Large intestine (tissue), 3 donors: Measurements from ENCODE around the gene RCL1. TPM values are rescaled to one million over a fixed set of nuclear protein-coding genes. Genes with fewer than 3 reads are reported as not detected.
A peak's percentile ranks its signal among the peaks of the same experiment; 100 is the strongest.

Experiments
- DNase-seq, 2 donors: peaks; one replicate each; pipeline versions ENCODE4 v3.0.0 to v3.0.0-alpha.2; 2013
- H3K27ac ChIP-seq: one replicate; pipeline ENCODE4 v1.5.1; 2013; ENCODE audit warnings: low read length
- H3K27me3 ChIP-seq: 2 replicates; pipeline ENCODE4 v1.6.1; 2013; ENCODE audit warnings: low read length; ENCODE audit not compliant: control insufficient read depth, insufficient read depth
- H3K36me3 ChIP-seq: 2 replicates; pipeline ENCODE4 v1.6.1; 2013; ENCODE audit warnings: low read length; ENCODE audit not compliant: control insufficient read depth, insufficient read depth
- H3K4me1 ChIP-seq: one replicate; pipeline ENCODE4 v1.6.1; 2013; ENCODE audit warnings: low read length; ENCODE audit not compliant: control insufficient read depth, insufficient read depth
- H3K4me3 ChIP-seq: one replicate; pipeline ENCODE4 v1.5.1; 2013; ENCODE audit warnings: low read length
- H3K9me3 ChIP-seq: one replicate; pipeline ENCODE4 v1.6.1; 2013; ENCODE audit warnings: mild to moderate bottlenecking, low read depth, low read length, moderate library complexity; ENCODE audit not compliant: control insufficient read depth
- WGBS: methylation state at CpG from one replicate; pipeline ENCODE4 v1.1.5; 2013; ENCODE audit warnings: low lambda C conversion rate; ENCODE audit not compliant: insufficient coverage; 5-methylcytosine and 5-hydroxymethylcytosine counted together
- polyA plus RNA-seq: library from polyadenylated mRNA; unstranded; fragments of 120-200 nt; gene quantifications from one replicate; pipeline ENCODE4 v1.2.1, GENCODE V29; 2013

RCL1 gene
- polyA plus RNA-seq, 1 donor = 12.1 TPM

DNA sequence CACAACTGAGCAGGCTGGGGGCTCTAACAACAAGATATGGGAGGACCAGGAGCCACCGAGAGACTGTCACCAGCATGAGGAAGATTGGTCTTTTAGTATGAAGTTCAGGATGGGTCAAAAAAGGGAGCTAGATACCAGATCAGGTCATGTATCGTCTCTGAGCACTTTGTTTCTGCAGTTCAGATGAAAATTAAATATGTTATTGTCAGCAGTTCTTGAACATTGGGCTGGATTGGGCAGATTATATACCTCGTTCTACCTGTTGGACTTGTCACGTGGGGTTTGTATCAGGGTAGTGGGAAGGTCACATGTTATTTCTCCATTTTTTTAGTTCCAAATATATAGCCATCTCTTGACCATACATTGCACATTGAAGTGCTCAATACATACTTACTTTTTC is 47.3 kb downstream of the RCL1 start:
- DNase-seq = no peak
- WGBS = no CpG with 5 or more reads among the region's 4 CpGs
- H3K9me3 ChIP-seq = no peaks in the 10 kb centered on the region
- no peak overlapping the region for H3K4me3 ChIP-seq
- H3K4me1 ChIP-seq = no peaks in the 10 kb centered on the region
- no peak overlapping the region for H3K27ac ChIP-seq
- H3K36me3 ChIP-seq = peaks cover 31% of the 10 kb centered on the region
- no peaks in the 10 kb centered on the region for H3K27me3 ChIP-seq

DNA sequence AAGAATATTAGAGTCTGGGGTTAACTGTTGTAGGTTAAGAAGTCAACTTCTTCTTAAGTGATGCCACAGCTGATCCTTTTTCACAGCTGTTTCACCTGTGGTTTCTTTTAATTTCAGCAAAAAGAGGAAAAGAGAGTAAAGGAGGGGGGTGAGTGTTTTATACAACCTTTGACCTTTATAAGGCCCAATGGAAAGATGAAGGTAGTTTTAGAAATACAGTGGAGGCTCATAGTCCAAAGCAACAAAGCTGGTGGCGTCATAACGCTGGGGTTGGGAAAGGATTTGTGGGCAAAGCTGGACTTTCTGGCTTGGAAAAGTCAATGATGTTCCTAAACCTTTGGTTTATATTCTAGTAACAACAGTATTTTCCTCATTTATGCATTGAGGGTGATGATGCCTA is 49.5 kb downstream of the RCL1 start:
- Histone ChIP-seq H3K4me1 (no peaks in the 10 kb centered on the region), H3K27me3 (no peaks in the 10 kb centered on the region), H3K36me3 (peaks cover 39% of the 10 kb centered on the region), H3K9me3 (no peaks in the 10 kb centered on the region), H3K4me3 (no peak overlapping the region), H3K27ac (no peak overlapping the region)
- WGBS = no CpG with 5 or more reads among the region's 2 CpGs
- DNase-seq = no peak

DNA sequence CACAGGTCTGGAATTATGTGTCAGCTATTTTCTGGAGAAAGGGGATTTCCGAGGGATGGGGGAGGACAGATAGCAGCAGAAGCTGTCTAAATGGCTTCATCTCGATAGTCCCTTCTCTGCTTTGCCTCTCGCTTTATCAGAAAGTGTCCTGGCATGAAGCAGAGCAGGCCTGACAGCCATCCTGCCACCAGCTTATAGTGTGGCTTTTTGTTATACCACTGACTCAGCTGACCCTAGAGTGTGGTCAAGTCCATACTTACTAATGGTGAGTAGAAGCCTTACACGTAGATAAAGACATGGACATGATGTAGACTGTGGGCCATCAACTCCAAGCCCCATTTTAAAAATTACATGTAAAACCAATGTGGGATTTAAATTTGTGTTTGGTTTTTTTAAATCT is 50.0 kb downstream of the RCL1 start:
- H3K27ac ChIP-seq = no peak overlapping the region
- H3K27me3 ChIP-seq = no peaks in the 10 kb centered on the region
- H3K9me3 ChIP-seq = no peaks in the 10 kb centered on the region
- WGBS = no CpG with 5 or more reads among the region's 4 CpGs
- no peak for DNase-seq
- peaks cover 38% of the 10 kb centered on the region for H3K36me3 ChIP-seq
- H3K4me1 ChIP-seq = no peaks in the 10 kb centered on the region
- H3K4me3 ChIP-seq = no peak overlapping the region

GRCh38 chr9:4844056-4844838 is 51.5 kb downstream of the RCL1 start:
- Histone ChIP-seq H3K27me3 (no peaks in the 10 kb centered on the region), H3K27ac (no peak overlapping the region), H3K4me3 (no peak overlapping the region), H3K9me3 (no peaks in the 10 kb centered on the region), H3K36me3 (peaks cover 36% of the 10 kb centered on the region), H3K4me1 (no peaks in the 10 kb centered on the region)
- DNase-seq = no peak
- 80% methylated on average over 2 of the region's 9 CpGs for WGBS

DNA sequence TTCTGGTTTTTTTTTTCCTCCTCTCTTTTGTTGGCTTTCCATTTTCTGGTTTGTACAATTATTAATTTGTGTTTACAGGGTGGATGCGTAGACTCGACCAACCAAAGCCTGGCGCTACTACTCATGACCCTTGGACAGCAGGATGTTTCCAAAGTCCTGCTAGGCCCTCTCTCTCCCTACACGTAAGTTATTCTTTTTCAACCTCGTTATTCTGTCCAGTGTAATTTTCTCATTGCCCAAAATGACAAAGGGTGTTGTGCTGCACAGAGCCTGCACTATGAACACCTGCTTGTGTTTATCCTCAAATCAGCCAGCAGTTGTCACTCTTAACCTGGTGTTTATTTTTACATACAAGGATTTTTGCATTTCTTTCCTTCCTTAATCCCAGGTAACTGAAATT is 56.6 kb downstream of the RCL1 start:
- WGBS = 17% methylated on average over 2 of the region's 5 CpGs
- Histone ChIP-seq H3K27ac (no peak overlapping the region), H3K36me3 (peaks cover 27% of the 10 kb centered on the region), H3K9me3 (no peaks in the 10 kb centered on the region), H3K27me3 (no peaks in the 10 kb centered on the region), H3K4me3 (no peak overlapping the region), H3K4me1 (peaks cover 4% of the 10 kb centered on the region)
- DNase-seq = peak in 1 of 2 donors; percentile 58

GRCh38 chr9:4850603-4851310 is 58.0 kb downstream of the RCL1 start:
- no peak overlapping the region for H3K27ac ChIP-seq
- no peak overlapping the region for H3K4me3 ChIP-seq
- DNase-seq = no peak
- no peaks in the 10 kb centered on the region for H3K27me3 ChIP-seq
- peaks cover 14% of the 10 kb centered on the region for H3K36me3 ChIP-seq
- WGBS = 100% methylated on average over 1 of the region's 9 CpGs
- no peaks in the 10 kb centered on the region for H3K9me3 ChIP-seq
- H3K4me1 ChIP-seq = peaks cover 4% of the 10 kb centered on the region

GRCh38 chr9:4852419-4852818 is 59.7 kb downstream of the RCL1 start:
- Histone ChIP-seq H3K9me3 (no peaks in the 10 kb centered on the region), H3K4me1 (peaks cover 4% of the 10 kb centered on the region), H3K4me3 (no peak overlapping the region), H3K27me3 (no peaks in the 10 kb centered on the region), H3K27ac (no peak overlapping the region), H3K36me3 (peaks cover 6% of the 10 kb centered on the region)
- no CpG with 5 or more reads among the region's 6 CpGs for WGBS
- DNase-seq = no peak

DNA sequence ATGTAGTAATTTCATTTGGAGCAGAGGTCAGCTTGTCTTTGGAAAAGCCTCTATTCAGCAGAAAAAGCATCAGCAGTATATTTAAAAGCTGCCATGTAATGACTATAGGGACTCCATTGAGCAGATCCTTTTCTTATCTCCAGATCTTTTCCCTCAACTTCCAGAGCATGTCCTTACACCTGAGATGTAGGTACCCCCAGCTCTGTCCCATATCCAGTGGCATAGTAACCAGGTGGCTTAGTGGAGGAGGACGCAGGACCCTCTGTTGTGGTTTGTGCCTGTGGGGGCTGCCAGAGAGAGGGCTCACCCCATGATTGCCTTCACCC is 61.5 kb downstream of the RCL1 start:
- H3K4me1 ChIP-seq = peaks cover 4% of the 10 kb centered on the region
- peaks cover 10% of the 10 kb centered on the region for H3K36me3 ChIP-seq
- H3K9me3 ChIP-seq = no peaks in the 10 kb centered on the region
- no CpG with 5 or more reads among the region's 1 CpG for WGBS
- no peak overlapping the region for H3K4me3 ChIP-seq
- H3K27me3 ChIP-seq = no peaks in the 10 kb centered on the region
- no peak for DNase-seq
- peak overlapping the region; percentile 63 for H3K27ac ChIP-seq

DNA sequence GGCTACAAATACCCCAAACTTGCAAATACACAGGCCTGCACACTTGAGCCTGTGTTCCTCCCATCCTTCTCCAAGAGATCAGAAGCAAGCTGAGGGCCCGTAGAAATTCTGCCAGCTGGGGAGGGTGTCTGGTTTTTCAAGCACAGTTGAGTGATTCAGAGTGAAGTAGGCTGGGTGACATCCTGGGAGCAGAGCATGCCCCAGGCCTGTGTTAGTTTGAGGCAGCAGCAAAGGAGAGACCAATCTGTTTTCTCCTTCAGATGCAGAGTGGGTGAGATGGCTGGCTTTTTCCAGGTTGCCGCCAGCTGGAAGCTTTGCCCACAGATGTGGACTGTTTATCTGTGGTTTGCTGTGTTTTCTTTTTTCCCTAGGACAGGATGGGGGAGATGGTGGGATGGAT is 63.1 kb downstream of the RCL1 start:
- no peaks in the 10 kb centered on the region for H3K9me3 ChIP-seq
- WGBS = no CpG with 5 or more reads among the region's 2 CpGs
- DNase-seq = no peak
- H3K4me1 ChIP-seq = peaks cover 4% of the 10 kb centered on the region
- no peaks in the 10 kb centered on the region for H3K27me3 ChIP-seq
- H3K4me3 ChIP-seq = no peak overlapping the region
- peaks cover 17% of the 10 kb centered on the region for H3K36me3 ChIP-seq
- no peak overlapping the region for H3K27ac ChIP-seq

- Histone ChIP-seq H3K9me3 (no peaks in the 10 kb centered on the region), H3K4me1 (peaks cover 4% of the 10 kb centered on the region), H3K4me3 (no peak overlapping the region), H3K36me3 (peaks cover 14% of the 10 kb centered on the region), H3K27me3 (no peaks in the 10 kb centered on the region), H3K27ac (no peak overlapping the region)
- WGBS = 100% methylated on average over 1 of the region's 8 CpGs
- no peak for DNase-seq
Observed at GRCh38 chr9:4857163-4857810, 64.5 kb downstream of the RCL1 start.
